HG03095 (cell line): Measurements from ENCODE around the gene MICAL2.

Source experiments
- ATAC-seq: cut with Tn5 transposase; IDR thresholded peaks from one replicate; pipeline ENCODE4 v1.9.1; 2021; ENCODE audit warnings: moderate library complexity; ENCODE audit not compliant: unreplicated experiment

MICAL2 gene

GRCh38 chr11:12284316-12285050, 174.1 kb downstream of the MICAL2 start:
- no peak for ATAC-seq

- ATAC-seq = no peak
These were observed 174.7 kb downstream of the MICAL2 start for GRCh38 chr11:12285106-12285505.

- no peak for ATAC-seq
These were observed 175.4 kb downstream of the MICAL2 start for GRCh38 chr11:12285811-12286222.

- ATAC-seq = no peak
These were observed 176.2 kb downstream of the MICAL2 start for GRCh38 chr11:12286606-12287005.

GRCh38 chr11:12287009-12287373, 176.6 kb downstream of the MICAL2 start:
- ATAC-seq = no peak

- ATAC-seq = no peak
These were observed 177.2 kb downstream of the MICAL2 start for GRCh38 chr11:12287374-12288211.

GRCh38 chr11:12288212-12288930, 178.0 kb downstream of the MICAL2 start:
- no peak for ATAC-seq

GRCh38 chr11:12288931-12289666, 178.7 kb downstream of the MICAL2 start:
- ATAC-seq = no peak

- no peak for ATAC-seq
These were observed 179.5 kb downstream of the MICAL2 start for GRCh38 chr11:12289667-12290476.

GRCh38 chr11:12290477-12290922, 180.1 kb downstream of the MICAL2 start:
- no peak for ATAC-seq

- no peak for ATAC-seq
These were observed 180.9 kb downstream of the MICAL2 start for GRCh38 chr11:12291313-12291712.

- no peak for ATAC-seq
These were observed 181.4 kb downstream of the MICAL2 start for GRCh38 chr11:12291766-12292165.

GRCh38 chr11:12292766-12293165, 182.4 kb downstream of the MICAL2 start:
- ATAC-seq = no peak

- no peak for ATAC-seq
These were observed 183.1 kb downstream of the MICAL2 start for GRCh38 chr11:12293486-12293885.

- ATAC-seq = no peak
These were observed 184.2 kb downstream of the MICAL2 start for GRCh38 chr11:12294613-12295012.

GRCh38 chr11:12295943-12296342, 185.6 kb downstream of the MICAL2 start:
- ATAC-seq = no peak

GRCh38 chr11:12298610-12299009, 188.2 kb downstream of the MICAL2 start:
- ATAC-seq = no peak

- no peak for ATAC-seq
These were observed 191.0 kb downstream of the MICAL2 start for GRCh38 chr11:12301379-12301778.

GRCh38 chr11:12303421-12304149, 193.2 kb downstream of the MICAL2 start:
- ATAC-seq = no peak
